ENCODE data around the gene COL13A1.

The COL13A1 gene

GRCh38 chr10:69955211-69955805 is 153.6 kb downstream of the COL13A1 start:
- no peak for DNase-seq

- DNase-seq, result no peak
These were observed 154.4 kb downstream of the COL13A1 start for GRCh38 chr10:69955897-69956740.

GRCh38 chr10:69956741-69957230 is 155.1 kb downstream of the COL13A1 start:
- DNase-seq, result no peak

- no peak for DNase-seq
These were observed 155.7 kb downstream of the COL13A1 start for GRCh38 chr10:69957241-69957885.

- DNase-seq, result peak; percentile 11
These were observed 156.3 kb downstream of the COL13A1 start for GRCh38 chr10:69957886-69958555.

GRCh38 chr10:69958556-69958902 is 156.8 kb downstream of the COL13A1 start:
- DNase-seq, result no peak

GRCh38 chr10:69959911-69960310 is 158.2 kb downstream of the COL13A1 start:
- DNase-seq, result no peak

GRCh38 chr10:69960606-69960987 is 158.9 kb downstream of the COL13A1 start:
- no peak for DNase-seq

GRCh38 chr10:69960988-69961880 is 159.5 kb downstream of the COL13A1 start:
- no peak for DNase-seq

GRCh38 chr10:69961881-69962745 is 160.4 kb downstream of the COL13A1 start:
- DNase-seq, result no peak

- DNase-seq, result no peak
These were observed 161.0 kb downstream of the COL13A1 start for GRCh38 chr10:69962746-69963135.

GRCh38 chr10:69963178-69963834 is 161.6 kb downstream of the COL13A1 start:
- DNase-seq, result no peak

- no peak for DNase-seq
These were observed 162.4 kb downstream of the COL13A1 start for GRCh38 chr10:69963835-69964710.

- no peak for DNase-seq
These were observed 163.4 kb downstream of the COL13A1 start for GRCh38 chr10:69965086-69965485.

GRCh38 chr10:69965919-69966662 is 164.4 kb downstream of the COL13A1 start:
- no peak for DNase-seq

GRCh38 chr10:69968830-69969229 is 167.1 kb downstream of the COL13A1 start:
- no peak for DNase-seq

GRCh38 chr10:69969977-69970376 is 168.3 kb downstream of the COL13A1 start:
- no peak for DNase-seq

- DNase-seq, result no peak
These were observed 171.3 kb downstream of the COL13A1 start for GRCh38 chr10:69972981-69973397.

- DNase-seq, result no peak
These were observed 172.0 kb downstream of the COL13A1 start for GRCh38 chr10:69973678-69974077.

All from NCI-H1048 (cell line).